Measurements from ENCODE around the gene CDH4. TPM values are rescaled to one million over a fixed set of nuclear protein-coding genes. Genes with fewer than 3 reads are reported as not detected.

CDH4 gene
- 0.05 TPM for total RNA-seq
- long read RNA-seq: 0 reads

GRCh38 chr20:61251529-61252393 lies at the start of gene CDH4:
TSS of gene CDH4 (plus strand) at chr20:61252261.
- ATAC-seq (ENCODE audit: poor library complexity): no peak
- intact Hi-C loops (cut with DNase I): no loop called here
- no peak for DNase-seq

DNA sequence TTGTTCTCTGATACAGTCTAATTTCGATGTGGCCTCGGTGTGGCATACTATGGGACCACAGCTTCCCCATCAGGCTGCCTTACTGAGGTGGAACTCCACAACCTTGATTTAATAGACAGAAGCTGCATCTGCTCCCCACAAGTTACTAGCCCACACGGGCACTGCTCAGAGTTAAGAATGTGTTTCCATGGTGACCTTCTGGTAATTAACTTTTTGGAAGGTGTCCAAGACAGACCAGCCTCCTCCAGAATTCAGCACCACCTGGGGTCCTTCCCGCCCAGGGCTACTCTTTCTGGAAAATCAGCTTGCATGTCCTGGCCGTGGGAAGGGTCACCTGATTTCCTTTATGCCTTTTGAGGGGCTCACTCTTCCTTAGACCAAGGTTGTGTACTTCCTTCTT lies 48.7 kb upstream of the CDH4 start:
- ATAC-seq (ENCODE audit: poor library complexity): no peak
- no peak for DNase-seq
- intact Hi-C loops (cut with DNase I): no loop called here

DNA sequence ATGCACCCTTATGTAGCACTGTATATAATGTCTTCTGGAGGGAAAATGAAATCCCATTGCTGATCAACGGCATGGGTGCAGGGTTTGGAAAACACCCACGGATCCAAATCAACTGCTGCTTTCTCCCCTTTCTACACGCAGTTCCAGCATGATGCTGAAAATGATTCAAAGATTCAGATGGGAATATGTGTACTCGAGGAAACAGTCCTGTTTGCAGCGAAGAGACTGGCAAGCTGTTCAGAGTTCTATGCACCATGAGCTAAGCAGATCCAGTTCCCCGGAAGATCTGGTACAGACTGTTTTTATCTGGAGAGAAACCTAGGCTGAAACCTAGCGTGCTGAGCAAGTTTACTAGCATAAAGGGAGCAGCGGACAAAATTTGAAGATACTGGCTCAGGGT lies 47.9 kb upstream of the CDH4 start:
- no peak for DNase-seq
- intact Hi-C loops (cut with DNase I): no loop called here
- ATAC-seq (ENCODE audit: poor library complexity): no peak

DNA sequence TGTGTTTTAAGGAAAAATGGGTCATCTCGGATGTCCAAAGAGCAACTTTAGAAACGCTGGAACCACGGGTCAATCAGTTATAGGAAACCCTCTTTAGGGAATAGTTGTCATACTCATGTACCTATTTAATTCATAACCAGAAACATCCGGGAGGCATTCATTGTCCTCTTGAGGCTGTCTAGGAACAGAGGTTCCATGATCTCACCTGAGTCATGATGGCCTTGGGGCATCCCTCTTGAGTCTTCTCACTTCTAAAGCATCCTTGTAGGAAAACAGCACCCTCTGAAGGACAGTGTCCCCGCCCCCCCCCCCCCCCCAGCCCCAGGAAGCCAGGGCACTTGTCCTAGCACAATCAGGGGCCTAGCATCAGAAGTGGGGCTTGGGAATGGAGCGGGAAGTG lies 46.3 kb upstream of the CDH4 start:
- ATAC-seq (ENCODE audit: poor library complexity) (no peak), DNase-seq (no peak)
- intact Hi-C loops (cut with DNase I): no loop called here

DNA sequence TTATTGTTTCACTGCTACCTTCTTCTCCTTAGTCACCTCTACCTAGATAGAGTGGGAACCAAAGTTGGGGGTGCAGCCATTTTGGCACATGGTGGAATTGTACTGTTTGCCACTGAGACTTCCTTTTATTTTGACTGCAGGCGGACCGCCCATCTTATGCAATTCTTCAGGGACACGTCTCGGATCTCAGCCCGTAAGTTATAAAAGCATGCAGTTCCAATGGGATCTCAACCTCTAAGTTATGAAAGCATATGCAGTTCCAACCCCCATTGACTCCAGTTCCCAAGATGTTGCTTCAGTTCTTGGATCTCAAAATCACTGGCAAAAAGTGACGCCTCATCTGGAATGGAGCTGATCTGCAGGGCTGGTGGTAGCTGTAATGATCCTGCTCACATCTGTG lies 41.2 kb upstream of the CDH4 start:
- no peak for DNase-seq
- peak; percentile 20 for ATAC-seq (ENCODE audit: poor library complexity)
- intact Hi-C loops (cut with DNase I): no loop called here

DNA sequence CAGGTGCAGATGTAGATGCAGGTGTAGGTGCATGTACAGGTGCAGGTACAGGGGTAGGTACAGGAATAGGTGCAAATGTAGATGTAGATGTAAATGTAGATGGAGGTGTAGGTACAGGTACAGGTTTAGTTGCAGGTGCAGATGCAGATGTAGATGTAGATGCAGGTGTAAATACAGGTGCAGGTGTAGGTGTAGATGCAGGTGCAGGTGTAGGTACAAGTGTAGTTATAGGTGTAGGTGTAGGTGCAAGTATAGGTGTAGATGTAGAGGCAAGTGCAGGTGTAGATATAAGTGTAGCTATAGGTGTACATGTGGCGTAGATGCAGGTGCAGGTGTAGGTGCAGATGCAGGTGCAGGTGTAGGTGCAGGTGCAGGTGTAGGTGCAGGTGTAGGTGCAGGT lies 34.2 kb upstream of the CDH4 start:
- DNase-seq: no peak
- ATAC-seq (ENCODE audit: poor library complexity): no peak

DNA sequence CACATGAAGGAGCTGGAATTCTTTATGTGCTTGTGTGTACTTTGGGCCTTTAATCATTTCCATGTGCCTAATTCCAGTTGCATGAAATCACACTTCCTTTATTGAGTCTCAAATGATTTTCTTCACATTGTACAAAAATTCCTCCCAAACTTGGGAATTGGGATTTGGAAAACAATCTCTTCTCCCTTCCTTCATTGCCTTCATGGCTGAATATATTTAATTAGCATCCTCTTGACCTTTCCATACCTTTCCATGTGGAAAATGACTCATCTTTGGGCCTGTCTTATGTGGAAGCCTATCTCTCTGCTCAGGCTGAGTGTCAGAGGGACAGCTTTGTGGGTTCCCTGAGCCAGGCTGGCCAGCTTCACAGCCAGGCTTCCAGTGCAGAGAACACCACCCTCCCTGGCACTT lies 33.0 kb upstream of the CDH4 start:
- ATAC-seq (ENCODE audit: poor library complexity) (no peak), DNase-seq (no peak)
- intact Hi-C loops (cut with DNase I): no loop called here

More for the DNA sequence above, 34.2 kb upstream of the CDH4 start:
- intact Hi-C loops (cut with DNase I): no loop called here

GRCh38 chr20:61220131-61220530 lies 31.9 kb upstream of the CDH4 start:
- intact Hi-C loops (cut with DNase I): no loop called here
- ATAC-seq (ENCODE audit: poor library complexity) (no peak), DNase-seq (no peak)

DNA sequence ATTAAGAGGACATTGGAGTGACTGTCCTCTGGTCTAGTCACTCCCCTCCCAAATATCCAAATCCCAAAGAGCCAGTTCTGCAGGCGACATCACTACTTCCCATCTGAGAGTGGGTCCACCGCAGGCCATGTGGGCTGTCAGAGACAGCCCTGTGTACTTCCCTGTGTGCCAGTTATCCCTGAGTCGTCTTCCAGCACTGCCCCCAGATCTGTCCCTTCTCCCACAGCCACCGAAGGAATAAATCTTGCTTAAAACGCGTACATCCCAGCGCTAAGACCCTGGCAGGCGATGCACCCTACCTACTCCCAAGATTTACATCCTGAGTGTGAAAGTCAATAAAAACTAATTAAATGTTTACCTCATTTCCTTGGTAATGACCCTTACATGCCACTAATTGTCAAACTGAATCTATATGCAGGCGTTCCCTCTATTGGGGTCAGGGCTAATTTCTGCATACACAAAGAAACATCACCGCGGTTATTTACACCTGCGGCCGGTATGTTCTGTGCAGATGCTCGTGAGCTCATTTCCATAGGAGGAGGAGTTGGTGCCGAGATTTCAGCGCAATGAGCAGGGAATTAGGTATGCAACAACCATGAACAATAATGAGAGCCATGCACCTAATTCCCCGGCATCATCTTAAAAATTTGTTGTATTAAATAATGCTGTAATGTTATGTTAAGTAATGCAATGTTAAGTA lies 31.3 kb upstream of the CDH4 start:
- intact Hi-C loops (cut with DNase I): no loop called here
- DNase-seq: no peak
- ATAC-seq (ENCODE audit: poor library complexity): no peak

- intact Hi-C loops (cut with DNase I): no loop called here
- ATAC-seq (ENCODE audit: poor library complexity): no peak
Measured at GRCh38 chr20:61222699-61223098, 29.4 kb upstream of the CDH4 start.

GRCh38 chr20:61223121-61223520 lies 28.9 kb upstream of the CDH4 start:
- ATAC-seq (ENCODE audit: poor library complexity) (no peak), DNase-seq (no peak)
- intact Hi-C loops (cut with DNase I): no loop called here

More at GRCh38 chr20:61222699-61223098, 29.4 kb upstream of the CDH4 start:
- no peak for DNase-seq

GRCh38 chr20:61230166-61230565 lies 21.9 kb upstream of the CDH4 start:
- DNase-seq: no peak
- no peak for ATAC-seq (ENCODE audit: poor library complexity)
- intact Hi-C loops (cut with DNase I): no loop called here

DNA sequence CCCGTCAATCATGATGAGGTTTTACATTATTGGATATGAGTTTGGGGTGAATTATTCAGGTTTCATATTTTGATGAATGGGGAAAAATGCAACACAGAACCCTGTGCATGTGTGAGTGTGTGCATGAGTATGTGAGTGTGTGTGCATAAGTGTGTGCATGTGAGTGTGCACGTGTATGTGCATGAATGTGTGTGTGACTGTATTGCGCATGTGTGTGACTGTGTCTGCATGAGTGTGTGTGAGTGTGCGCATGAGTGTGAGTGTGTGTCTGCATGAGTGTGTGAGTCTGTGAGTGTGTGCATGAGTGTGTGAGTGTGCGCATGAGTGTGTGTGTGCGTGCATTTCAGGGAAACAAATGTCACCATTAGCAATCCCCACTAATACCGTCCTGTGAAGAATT lies 18.5 kb upstream of the CDH4 start:
- ATAC-seq (ENCODE audit: poor library complexity) (no peak), DNase-seq (no peak)
- intact Hi-C loops (cut with DNase I): no loop called here

GRCh38 chr20:61234224-61234890 lies 17.7 kb upstream of the CDH4 start:
- intact Hi-C loops (cut with DNase I): no loop called here
- no peak for ATAC-seq (ENCODE audit: poor library complexity)

GRCh38 chr20:61236713-61237112 lies 15.3 kb upstream of the CDH4 start:
- intact Hi-C loops (cut with DNase I): no loop called here
- DNase-seq (no peak), ATAC-seq (ENCODE audit: poor library complexity) (no peak)

More at GRCh38 chr20:61234224-61234890, 17.7 kb upstream of the CDH4 start:
- DNase-seq: no peak

DNA sequence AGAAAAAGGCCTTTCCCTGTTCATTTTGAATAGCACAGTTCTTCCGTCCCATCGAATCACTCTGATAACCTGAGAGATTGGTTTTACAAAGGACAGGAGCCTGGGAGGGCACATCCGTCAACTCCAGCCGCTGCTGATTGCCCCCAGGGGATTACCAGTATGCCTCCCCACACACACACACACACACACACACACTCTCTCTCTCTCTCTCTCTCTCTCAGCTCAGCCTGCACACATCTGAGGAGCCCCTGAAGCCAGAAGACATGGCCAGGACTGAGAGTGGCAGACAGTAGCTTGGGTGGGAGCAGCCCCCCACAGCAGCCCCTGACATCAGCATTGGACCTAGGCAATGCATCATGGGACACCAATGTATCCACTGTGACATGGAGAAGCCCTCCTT lies 13.2 kb upstream of the CDH4 start:
- intact Hi-C loops (cut with DNase I): no loop called here
- ATAC-seq (ENCODE audit: poor library complexity) (no peak), DNase-seq (no peak)

DNA sequence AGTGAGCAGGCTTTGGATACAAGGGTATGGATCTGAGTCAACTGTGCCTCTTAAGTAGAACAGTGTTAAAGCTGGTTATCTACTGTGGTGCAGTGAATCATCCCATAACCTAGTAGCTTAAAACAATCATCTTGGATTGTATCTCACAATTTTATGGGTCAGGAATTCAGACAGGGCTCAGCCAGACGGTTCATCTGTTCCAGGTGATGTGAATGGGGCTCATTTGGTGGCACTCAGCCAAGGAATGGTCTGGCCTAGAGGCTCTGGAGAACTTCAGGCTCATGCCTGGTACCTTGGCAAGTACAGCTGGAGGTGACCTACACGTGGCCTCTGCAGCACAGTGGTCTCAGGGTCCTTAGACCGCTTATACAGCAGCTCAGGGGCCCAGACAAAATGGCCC lies 11.2 kb upstream of the CDH4 start:
- DNase-seq (no peak), ATAC-seq (ENCODE audit: poor library complexity) (no peak)
- intact Hi-C loops (cut with DNase I): no loop called here

- ATAC-seq (ENCODE audit: poor library complexity): no peak
- intact Hi-C loops (cut with DNase I): no loop called here
- no peak for DNase-seq
Measured at GRCh38 chr20:61244213-61244612, 7.8 kb upstream of the CDH4 start.

- ATAC-seq (ENCODE audit: poor library complexity) (no peak), DNase-seq (no peak)
- intact Hi-C loops (cut with DNase I): no loop called here
Measured at GRCh38 chr20:61246269-61246668, 5.8 kb upstream of the CDH4 start.

- ATAC-seq (ENCODE audit: poor library complexity) (no peak), DNase-seq (no peak)
- intact Hi-C loops (cut with DNase I): no loop called here
Measured at GRCh38 chr20:61249626-61250025, 2.4 kb upstream of the CDH4 start.
